CD1c-positive myeloid dendritic cell (primary cell): ENCODE data around the gene GRM4.
A peak's percentile ranks its signal among the peaks of the same experiment; 100 is the strongest.
"Not testable (repeated sequence)": the region's sequence is repeated elsewhere in the genome, so short reads cannot be mapped to it uniquely, and the experiment has no call there.

Source experiments
- DNase-seq: peaks from one replicate; pipeline ENCODE4 v3.0.0-alpha.2; 2016; ENCODE audit errors: extremely low spot score

GRM4 gene

DNA sequence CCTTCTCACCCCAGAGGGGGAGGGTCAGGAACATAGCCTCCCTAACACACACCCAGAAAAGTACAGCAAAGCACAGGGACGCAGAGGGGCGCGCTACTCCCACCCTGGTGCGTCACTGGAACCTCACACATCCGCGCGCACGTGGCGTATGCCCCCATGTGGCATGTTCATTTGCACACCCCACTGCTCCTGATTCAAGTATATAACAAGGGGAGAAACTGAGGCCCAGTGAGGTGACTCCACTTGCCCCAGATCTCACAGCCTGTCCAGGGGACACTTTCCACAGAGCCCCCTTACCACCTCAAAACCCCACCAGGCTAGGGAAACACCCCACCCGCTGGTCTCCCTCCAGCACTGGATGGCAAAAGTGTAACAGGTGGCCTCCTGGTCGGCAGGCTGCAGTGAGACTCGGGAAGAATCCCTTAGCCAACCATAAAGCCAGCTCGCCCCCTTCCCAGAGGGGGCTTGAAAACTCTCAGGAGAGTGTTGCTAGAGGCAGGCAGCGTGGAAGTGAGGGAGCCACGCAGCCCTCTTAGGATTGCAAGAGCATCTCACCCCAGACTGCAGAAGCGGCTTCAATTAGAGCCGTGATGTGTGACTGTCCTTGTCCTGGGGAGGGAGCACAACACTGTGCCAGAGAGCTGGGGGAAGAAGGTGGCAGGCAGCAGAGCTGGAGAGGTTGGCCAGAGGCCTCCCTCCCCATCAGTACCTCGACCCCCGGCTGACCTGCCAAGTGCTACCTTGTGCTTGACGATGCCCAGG, at the start of gene GRM4:
TSS of gene GRM4 (minus strand) at position 67 of the 762 bp plus-strand sequence. CDS start 12,591 bp downstream, outside the sequence.
- no peak for DNase-seq

DNA sequence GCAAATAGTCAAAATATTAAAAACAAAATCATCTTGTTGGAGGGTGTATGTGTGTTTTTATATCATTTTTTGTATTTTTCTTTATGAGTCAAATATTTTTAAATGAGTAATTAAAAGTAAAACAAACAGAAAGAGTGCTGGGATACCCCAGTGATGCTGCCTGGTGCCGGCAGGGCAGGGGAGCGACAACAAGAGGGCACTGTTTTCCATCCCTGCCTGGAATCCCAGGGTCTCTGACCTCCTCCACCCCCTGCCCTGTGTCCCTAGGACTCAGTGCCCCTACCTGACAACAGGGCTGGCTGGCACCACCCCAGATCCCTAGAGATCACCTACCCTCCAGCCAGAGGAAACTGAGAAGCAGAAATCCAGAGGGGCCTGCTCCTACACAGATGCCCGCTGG, 48.9 kb upstream of the GRM4 start:
- DNase-seq = no peak

DNA sequence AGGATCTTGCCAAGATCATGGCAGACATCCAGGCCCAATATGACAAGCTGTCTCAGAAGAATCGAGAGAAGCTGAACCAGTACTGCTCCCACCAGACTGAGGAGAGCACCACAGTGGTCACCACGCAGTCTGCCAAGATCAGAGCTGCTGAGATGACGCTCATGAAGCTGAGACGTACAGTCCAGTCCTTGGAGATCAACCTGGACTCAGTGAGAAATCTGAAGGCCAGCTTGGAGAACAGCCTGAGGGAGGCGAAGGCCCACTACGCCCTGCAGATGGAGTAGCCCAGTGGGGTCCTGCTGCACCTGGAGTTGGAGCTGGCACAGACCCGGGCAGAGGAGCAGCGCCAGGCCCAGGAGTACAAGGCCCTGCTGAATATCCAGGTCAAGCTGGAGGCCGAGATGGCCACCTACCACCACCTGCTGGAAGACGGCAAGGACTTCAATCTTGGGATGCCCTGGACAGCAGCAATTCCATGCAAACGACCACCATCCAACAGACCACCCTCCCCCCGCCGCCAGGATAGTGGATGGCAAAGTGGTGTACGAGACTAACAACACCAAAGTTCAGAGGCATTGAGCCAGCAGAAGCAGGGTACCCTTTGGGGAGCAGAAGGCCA, 44.7 kb upstream of the GRM4 start:
- no peak for DNase-seq

DNA sequence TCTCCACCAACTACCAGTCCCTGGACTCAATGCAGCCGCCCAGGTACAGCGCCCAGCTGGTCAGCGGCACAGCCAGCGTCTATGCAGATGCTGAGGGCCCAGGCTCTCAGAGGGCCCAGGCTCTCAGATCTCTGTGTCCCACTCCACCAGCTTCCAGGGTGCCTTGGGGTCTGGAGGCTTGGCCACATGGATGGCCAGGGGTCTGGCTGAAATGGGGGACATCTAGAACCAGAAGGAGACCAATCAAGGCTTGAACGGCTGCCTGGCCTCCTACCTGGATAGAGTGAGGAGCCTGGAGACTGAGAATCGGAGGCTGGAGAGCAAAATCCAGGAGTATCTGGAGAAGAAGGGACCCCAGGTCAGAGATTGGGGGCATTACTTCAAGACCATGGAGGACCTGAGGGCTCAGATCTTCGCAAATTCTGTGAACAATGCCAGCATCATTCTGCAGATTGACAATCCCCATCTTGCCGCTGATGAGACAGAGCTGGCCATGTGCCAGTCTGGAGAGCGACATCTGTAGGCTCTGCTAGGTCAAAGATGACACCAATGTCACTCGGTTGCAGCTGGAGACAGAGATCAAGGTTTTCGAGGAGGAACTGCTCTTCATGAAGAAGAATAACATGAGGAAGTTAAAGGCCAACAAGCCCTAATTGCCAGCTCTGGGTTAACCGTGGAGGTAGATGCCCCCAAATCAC, 44.1 kb upstream of the GRM4 start:
- peak; percentile 86 for DNase-seq

DNA sequence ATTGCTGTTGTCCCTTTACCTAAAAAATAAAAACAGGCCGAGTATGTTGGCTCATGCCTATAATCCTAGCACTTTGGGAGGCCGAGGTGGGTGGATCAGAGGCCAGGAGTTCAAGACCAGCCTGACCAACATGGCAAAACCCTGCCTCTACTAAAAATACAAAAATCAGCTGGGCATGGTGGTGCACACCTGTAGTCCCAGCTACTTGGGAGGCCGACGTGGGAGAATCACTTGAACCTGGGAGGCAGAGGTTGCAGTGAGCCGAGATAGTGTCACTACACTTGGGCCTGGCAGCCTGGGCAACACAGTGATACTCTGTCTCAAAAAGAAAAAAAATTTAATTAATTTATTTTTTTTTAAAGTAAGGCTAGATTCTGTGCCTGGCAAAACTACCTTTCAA, 38.8 kb upstream of the GRM4 start:
- DNase-seq = not testable (repeated sequence)

DNA sequence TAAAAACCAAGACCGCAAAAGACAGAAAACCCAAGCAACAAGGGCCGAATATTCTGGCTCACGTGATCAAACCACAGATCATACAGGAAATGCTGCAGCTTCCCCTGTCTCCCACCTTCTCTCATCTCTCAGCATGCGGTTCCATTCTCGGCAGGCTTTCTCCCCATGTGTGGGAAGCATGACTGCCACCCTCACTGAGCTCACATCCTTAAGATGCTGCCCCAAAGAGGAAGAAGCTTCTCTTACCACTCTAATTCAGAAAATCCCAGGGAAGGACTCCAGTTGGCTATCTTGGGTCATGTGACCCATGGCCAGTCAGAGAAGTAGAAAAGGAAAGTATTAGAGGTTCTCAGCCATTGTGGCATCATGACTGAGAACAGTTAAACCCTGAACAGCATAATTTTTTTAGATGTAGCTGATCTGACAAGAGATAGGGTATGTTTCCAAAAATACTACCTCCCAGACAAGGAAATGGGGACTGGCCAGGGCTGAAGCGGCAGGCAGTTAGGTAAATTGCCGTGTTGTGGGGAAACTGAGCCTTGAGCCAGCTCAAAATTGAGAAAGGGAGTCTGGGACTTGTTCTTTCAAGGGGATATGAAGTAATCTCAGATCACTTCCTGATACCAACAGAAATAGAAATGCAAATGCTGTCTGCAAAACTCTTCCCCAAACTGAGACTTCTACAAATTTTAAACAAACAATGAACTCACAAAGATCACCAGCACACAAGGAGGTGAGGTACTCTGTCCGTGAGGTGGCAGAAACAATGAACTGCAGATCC, 37.1 kb upstream of the GRM4 start:
- peak; percentile 94 for DNase-seq

DNA sequence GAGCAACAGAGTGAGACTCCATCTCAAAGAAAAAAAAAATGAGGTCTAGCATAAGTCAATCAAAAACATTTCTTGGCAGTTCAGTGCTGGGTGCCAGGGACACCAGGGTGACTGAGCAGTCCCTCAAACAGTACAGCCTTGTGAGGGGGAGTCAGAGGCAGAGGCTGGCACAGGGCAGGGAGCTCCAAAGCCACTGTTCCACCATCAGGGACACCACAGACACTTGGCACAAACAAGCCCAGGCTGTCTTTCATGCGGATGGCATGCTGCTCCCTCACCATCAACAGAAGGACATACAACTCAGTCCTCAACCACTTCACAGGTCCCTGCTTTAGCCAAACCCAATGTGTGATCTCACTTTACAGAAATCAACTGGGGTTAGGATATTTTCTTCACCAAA, 36.0 kb upstream of the GRM4 start:
- no peak for DNase-seq

DNA sequence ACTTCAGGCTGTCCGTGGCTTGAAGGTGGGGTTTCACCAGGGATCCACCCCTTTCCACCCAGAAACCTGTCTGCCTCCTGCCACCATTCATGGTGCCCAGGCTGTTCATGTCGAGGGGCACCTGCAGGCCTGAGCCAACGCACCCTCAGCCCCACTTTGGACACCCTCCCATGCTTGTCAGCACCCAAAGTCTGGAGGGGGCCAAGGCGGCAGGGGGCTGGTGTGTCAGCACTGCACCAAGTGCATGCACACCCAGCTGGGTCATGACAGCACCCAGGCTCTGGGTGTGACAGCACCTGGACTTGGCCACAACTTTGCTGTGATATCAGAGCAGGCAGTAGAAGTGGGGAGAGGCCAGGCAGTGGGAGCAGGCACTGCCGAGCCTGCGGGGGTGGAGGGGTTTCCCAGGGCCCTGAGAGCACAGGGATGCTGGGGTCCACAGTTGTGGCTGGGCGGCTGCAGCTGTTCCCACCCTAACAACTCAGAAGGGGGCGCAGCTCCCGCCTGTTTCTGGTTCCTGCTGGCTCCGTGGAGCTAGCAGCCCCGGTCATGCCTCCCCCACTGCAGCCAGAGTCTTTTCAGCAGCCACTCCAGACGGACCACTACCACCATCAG, 33.3 kb upstream of the GRM4 start:
- no peak for DNase-seq

DNA sequence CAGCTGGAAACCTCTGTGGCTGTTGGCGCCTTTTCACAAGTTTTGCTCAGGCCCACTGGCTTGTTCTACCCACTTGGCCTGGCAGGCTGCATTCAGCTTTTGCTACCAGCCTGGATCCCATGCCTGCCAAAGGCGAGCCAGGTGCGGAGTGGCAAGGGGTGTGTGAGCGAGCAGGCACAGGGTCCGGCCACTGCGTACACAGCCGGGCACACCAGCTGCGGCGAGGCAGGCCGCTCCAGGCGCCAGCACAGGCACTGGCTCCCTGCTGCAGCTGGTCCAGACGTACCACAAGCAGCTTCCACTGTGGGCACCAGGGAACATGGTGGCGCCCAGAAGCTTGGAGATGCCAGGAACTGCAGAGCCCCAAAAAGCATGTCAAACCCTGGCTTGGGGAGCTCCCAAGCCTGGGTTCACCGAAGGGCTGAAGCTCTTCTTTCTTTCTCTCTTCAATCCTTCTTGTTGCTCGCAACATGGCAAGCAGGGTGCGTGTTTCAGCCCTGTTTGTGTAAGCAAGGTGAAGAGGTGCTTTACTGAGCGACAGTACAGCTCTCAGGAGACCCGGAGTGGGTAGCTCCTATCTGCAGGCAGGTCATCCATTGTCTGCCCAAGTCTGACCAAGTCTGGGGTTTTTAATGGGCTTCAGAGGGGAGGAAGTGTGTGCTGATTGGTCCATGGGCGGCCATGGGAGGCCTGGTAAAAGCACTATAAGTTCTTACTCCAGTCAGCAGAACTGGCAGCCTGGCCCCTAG, 32.6 kb upstream of the GRM4 start:
- no peak for DNase-seq

DNA sequence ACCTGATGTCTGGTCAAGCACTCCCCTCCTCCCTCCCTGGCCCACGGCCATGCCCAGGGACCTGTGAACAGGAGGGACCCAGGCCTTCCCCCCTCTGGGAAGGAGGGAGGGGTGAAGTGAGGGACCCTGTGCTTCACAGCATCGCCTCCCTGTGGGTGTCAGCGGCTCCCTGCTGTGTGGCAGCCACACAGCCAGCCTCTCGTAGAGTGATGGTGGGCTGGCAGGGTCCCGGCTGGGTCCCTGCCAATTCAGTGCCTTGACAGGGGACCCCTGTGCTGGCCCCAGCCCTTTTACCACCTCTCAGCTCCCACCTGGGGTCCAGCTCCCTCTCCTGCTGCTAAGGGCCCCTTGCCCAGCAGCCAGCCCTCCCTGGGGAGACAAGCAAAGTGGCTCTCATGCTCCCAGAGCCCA, 31.3 kb upstream of the GRM4 start:
- DNase-seq = no peak

DNA sequence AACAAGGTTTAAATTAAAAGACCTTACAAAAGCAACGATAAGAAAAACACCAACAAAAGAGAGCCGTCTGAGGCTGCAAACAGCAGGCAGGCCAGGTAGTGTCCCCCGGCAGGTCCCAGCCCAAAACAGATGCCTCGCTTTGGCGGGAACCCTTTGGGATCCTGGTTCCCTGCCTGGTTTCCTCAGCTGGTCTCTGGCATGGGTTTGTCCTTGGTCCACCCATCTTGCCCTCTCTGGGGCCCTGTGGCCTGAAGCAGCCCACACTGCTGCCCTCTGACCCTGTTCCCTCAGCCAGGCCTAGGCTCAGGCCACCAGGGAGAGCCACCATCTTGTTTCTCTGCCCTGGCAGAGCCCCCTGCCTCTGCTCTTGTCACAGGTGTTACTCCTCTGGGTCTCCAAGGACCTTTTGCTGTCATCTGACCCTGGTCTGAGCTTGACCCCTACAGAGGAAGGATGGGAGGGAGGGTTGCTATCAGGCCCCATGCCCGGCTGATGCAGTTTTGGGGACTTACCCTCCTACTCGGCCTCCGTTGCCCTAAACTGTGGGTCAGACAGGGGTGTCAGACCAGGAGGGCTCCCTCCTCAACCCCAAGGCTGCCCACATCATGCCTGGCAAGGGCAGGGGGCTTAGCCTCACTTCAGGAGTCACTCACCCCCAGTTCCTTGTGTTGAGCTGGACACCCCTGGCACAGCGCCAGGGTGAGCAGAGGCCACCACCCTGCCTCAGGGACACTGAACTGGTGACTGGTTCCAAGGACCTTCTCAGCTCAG, 30.6 kb upstream of the GRM4 start:
- no peak for DNase-seq

DNA sequence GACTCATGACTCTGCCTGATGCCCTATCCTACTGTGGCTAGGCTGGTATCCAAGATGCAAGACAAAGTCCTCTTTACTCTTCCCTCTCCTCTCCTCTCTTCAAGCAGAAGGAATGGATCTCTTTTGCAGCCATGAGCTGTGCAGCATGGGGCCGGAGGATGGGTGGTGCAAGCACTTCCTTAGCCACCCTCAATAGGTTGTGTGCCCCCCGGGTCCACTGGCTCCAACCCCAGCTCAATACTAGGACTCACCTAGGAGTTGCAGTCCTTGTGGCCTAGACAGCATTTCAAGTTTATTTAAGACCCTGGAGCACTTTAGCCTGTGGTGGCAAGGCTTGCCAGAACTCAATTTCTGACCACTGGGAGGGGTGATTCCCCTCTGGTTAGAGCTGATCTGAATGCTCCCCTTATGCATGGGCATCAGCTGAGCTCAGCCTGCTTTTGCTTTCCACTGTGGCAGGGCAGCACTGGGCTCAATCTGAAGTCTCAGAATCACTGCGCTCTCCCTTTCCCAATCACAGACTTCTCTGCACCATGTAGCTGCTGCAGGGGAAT, 29.0 kb upstream of the GRM4 start:
- no peak for DNase-seq

DNA sequence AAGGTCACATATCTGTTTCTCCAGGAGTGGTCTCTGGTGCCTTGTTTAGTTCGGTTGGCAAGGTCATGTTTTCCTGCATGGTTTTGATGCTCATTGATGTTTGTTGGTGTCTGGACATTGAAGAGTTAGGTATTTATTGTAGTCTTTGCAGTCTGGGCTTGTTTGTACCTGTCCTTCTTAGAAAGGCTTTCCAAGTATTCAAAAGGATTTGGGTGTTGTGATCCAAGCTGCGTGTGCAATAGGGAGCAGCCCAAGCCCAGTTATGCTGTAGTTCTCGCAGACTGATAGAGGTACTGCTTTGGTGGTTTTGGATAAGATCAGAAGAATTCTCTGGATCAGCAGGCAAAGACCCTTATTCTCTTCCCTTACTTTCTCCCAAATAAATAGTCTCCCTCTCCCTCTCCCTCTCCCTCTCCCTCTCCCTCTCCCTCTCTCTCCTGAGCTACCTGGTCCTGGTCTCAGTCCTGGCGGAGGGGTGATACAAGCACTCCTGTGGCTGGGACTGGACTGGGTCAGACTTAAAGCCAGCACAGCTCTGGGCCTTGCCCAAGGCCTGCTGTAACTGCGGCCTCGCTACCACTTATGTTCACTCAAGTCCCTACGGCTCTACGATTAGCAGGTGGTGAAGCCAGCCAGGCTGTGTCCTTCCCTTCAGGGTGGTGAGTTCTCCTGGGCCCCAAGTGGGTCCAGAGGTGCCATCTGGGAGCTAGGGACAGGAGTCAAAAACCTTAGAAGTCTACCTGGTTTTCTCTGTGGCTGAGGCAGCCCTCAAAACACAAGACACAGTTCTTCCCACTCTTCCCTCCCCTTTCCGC, 27.3 kb upstream of the GRM4 start:
- DNase-seq = no peak

DNA sequence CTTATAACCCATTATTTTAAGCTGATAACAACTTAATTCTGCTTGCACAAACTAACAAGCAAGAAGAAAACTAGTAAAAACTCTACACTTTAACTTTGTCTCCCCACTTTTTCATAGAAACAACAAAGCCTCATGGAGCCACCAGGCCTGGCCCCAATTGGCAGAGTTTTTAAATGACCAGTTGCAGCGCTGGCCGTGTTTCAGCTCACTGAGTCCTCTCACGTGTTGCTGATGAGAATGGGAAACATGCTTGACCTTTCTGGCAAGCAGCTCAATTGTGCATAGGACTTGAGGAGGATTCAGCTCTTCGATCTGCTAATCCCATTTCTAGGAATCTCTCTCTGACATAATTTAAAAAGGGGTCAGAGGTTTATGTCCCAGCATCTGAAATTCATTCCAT, 24.5 kb upstream of the GRM4 start:
- DNase-seq = no peak

DNA sequence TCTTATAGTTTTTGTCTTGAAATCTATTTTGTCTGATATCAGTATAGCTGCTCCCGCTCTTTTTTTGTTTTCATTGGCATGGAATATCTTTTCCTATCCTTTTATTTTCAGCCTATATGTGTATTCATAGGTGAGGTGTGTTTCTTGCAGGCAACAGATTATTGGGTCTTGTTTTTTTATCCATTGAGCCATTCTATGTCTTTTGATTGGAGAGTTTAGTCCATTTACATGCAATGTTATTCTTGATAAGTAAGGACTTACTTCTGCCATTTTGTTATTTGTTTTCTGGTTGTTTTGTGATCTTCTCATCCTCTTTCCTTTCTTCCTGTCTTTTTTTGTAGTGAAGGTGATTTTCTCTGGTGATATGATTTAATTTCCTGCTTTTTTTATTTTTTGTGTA, 24.0 kb upstream of the GRM4 start:
- DNase-seq = no peak

DNA sequence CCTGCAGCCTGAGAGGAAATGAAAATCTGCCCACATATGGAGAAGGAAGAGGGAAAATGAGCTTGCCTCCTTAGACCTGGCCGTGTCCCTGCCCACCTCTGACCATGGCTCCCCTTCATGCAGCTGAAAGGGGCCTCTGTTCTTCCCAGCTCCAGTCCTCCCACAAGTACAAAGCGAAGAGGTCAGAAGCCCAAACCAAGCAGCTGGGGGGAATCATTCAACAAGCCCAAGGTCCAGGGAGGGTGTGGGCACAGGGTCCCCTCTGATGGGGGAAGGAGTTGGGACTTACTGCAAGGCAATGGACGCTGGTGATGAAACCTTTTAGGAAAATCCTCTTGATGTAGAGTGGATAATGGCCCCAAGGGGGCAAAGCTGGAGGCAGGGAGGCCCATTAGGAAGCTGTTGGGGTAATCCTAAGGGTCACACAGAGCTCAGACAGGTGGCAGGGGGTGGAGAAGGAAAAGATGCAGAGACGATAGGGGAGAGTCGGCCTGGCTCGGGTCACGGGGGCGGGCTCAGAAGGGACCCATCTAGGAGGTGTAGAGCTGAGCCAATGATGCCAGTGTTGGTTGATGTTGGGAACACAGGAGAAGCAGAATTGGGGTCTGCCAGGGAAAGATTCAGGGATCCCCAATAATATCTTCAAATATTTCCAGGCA, 16.1 kb upstream of the GRM4 start:
- DNase-seq = no peak

DNA sequence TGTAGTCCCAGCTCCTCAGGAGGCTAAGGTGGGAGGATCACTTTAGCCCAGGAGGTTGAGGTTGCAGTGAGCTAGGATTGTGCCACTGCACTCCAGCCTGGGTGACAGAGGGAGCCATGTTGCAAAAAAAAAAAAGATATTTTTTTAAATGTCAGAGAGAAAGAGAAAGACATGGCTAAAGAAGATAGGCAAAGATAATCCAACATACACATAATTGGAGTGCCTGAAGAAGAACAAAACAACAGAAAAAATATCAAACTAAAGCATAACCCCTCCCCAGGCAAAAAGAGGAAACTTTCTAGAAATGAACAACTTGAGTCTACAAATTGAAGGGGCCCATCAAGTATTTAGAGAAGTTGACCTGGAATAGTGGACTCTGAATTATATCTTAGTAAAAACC, 14.0 kb upstream of the GRM4 start:
- no peak for DNase-seq

DNA sequence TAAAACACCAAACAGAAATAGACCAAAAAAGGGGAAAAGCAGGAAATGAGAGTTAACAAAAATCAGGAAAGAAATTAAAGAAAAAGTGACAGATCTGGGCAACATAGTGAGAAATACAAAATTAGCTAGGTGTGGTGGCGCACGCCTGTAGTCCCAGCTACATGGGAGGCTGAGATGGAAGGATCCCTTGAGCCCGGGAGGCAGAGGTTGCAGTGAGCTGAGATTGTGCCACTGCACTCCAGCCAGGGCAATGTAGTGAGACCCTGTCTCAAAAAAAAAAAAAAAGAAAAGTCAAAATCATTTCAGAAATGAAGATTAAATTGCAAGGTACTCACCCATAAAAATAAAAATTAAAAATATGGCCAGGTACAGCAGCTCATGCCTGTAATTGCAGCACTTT, 13.0 kb upstream of the GRM4 start:
- DNase-seq = no peak

DNA sequence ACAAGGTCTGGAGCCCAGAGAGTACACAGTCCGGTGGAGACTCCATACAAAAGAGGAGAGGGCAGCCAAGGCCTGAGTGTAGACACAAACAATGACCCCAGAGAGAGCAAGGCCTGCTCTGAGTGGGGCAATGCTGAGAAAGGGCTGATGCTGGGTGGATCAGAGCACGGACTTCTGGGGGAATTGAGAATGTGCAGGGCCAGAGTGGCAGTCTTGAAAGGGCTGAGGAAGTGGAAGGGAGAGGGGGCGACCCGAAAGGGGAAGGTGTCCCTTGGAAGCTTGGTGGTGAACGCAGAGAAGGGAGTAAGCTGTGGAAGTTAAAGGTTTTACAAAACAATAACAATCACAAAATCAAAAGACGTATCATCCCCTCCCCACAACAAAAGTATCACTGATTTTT, 12.0 kb upstream of the GRM4 start:
- DNase-seq = peak; percentile 76
